ENCODE data around the gene SPOCK1. TPM values are rescaled to one million over a fixed set of nuclear protein-coding genes. Genes with fewer than 3 reads are reported as not detected.
A peak's percentile ranks its signal among the peaks of the same experiment; 100 is the strongest.

The SPOCK1 gene
- total RNA-seq, 1 experiment from 2014 or later, result not detected

GRCh38 chr5:137375741-137376526 is 123.2 kb downstream of the SPOCK1 start:
- DNase-seq (ENCODE audit: low spot score), result peak; percentile 66
- in situ Hi-C loops (cut with HindIII; ENCODE audit: low sequenced_read_pairs), result no loop called here

- in situ Hi-C loops (cut with HindIII; ENCODE audit: low sequenced_read_pairs), result no loop called here
- DNase-seq (ENCODE audit: low spot score), result peak; percentile 85
These were observed 124.9 kb downstream of the SPOCK1 start for GRCh38 chr5:137374110-137374714.

- in situ Hi-C loops (cut with HindIII; ENCODE audit: low sequenced_read_pairs), result no loop called here
These were observed 126.4 kb downstream of the SPOCK1 start for GRCh38 chr5:137372773-137373160.

GRCh38 chr5:137372016-137372772 is 126.9 kb downstream of the SPOCK1 start:
- DNase-seq (ENCODE audit: low spot score), result no peak
- in situ Hi-C loops (cut with HindIII; ENCODE audit: low sequenced_read_pairs), result no loop called here

More at GRCh38 chr5:137372773-137373160, 126.4 kb downstream of the SPOCK1 start:
- no peak for DNase-seq (ENCODE audit: low spot score)

- in situ Hi-C loops (cut with HindIII; ENCODE audit: low sequenced_read_pairs), result no loop called here
- DNase-seq (ENCODE audit: low spot score), result no peak
These were observed 128.7 kb downstream of the SPOCK1 start for GRCh38 chr5:137370096-137371071.

GRCh38 chr5:137368651-137369050 is 130.5 kb downstream of the SPOCK1 start:
- in situ Hi-C loops (cut with HindIII; ENCODE audit: low sequenced_read_pairs), result no loop called here

GRCh38 chr5:137367951-137368350 is 131.2 kb downstream of the SPOCK1 start:
- no peak for DNase-seq (ENCODE audit: low spot score)

More at GRCh38 chr5:137368651-137369050, 130.5 kb downstream of the SPOCK1 start:
- DNase-seq (ENCODE audit: low spot score), result no peak

GRCh38 chr5:137366526-137366925 is 132.6 kb downstream of the SPOCK1 start:
- in situ Hi-C loops (cut with HindIII; ENCODE audit: low sequenced_read_pairs), result no loop called here
- no peak for DNase-seq (ENCODE audit: low spot score)

More at GRCh38 chr5:137367951-137368350, 131.2 kb downstream of the SPOCK1 start:
- in situ Hi-C loops (cut with HindIII; ENCODE audit: low sequenced_read_pairs), result no loop called here

- in situ Hi-C loops (cut with HindIII; ENCODE audit: low sequenced_read_pairs), result no loop called here
- DNase-seq (ENCODE audit: low spot score), result no peak
These were observed 133.8 kb downstream of the SPOCK1 start for GRCh38 chr5:137365126-137365865.

GRCh38 chr5:137361280-137361679 is 137.8 kb downstream of the SPOCK1 start:
- no peak for DNase-seq (ENCODE audit: low spot score)
- in situ Hi-C loops (cut with HindIII; ENCODE audit: low sequenced_read_pairs), result no loop called here

GRCh38 chr5:137360607-137361006 is 138.5 kb downstream of the SPOCK1 start:
- in situ Hi-C loops (cut with HindIII; ENCODE audit: low sequenced_read_pairs), result no loop called here
- DNase-seq (ENCODE audit: low spot score), result no peak

- in situ Hi-C loops (cut with HindIII; ENCODE audit: low sequenced_read_pairs), result no loop called here
- no peak for DNase-seq (ENCODE audit: low spot score)
These were observed 139.2 kb downstream of the SPOCK1 start for GRCh38 chr5:137359941-137360340.

GRCh38 chr5:137357436-137357835 is 141.7 kb downstream of the SPOCK1 start:
- DNase-seq (ENCODE audit: low spot score), result no peak
- in situ Hi-C loops (cut with HindIII; ENCODE audit: low sequenced_read_pairs), result no loop called here

GRCh38 chr5:137356127-137356526 is 143.0 kb downstream of the SPOCK1 start:
- peak; percentile 50 for DNase-seq (ENCODE audit: low spot score)
- in situ Hi-C loops (cut with HindIII; ENCODE audit: low sequenced_read_pairs), result no loop called here

- in situ Hi-C loops (cut with HindIII; ENCODE audit: low sequenced_read_pairs), result no loop called here
- DNase-seq (ENCODE audit: low spot score), result no peak
These were observed 143.4 kb downstream of the SPOCK1 start for GRCh38 chr5:137355708-137356107.

- DNase-seq (ENCODE audit: low spot score), result no peak
- in situ Hi-C loops (cut with HindIII; ENCODE audit: low sequenced_read_pairs), result no loop called here
These were observed 147.0 kb downstream of the SPOCK1 start for GRCh38 chr5:137352095-137352494.

GRCh38 chr5:137350791-137351190 is 148.3 kb downstream of the SPOCK1 start:
- DNase-seq (ENCODE audit: low spot score), result no peak
- in situ Hi-C loops (cut with HindIII; ENCODE audit: low sequenced_read_pairs), result no loop called here

- in situ Hi-C loops (cut with HindIII; ENCODE audit: low sequenced_read_pairs), result no loop called here
- no peak for DNase-seq (ENCODE audit: low spot score)
These were observed 150.4 kb downstream of the SPOCK1 start for GRCh38 chr5:137348759-137349158.

Measured in G401 (cell line).